ENCODE measurements around the gene EPS8L3. TPM values are rescaled to one million over a fixed set of nuclear protein-coding genes. Genes with fewer than 3 reads are reported as not detected.

The EPS8L3 gene
- total and polyA plus RNA-seq, 9 of the 15 experiments (the other 6 are each of a cell fraction or from before 2014, with no cell fraction given) = 0.09 to 0.42 (median 0.14) TPM; not detected in 5

GRCh38 chr1:109782514-109782913 is 18.8 kb upstream of the EPS8L3 start:
- intact Hi-C loops (cut with micrococcal nuclease) = no loop called here
- H3K4me2 ChIP-seq (ENCODE audit: insufficient read depth, low read length) = no peak overlapping the region

More at GRCh38 chr1:109782514-109782913, 18.8 kb upstream of the EPS8L3 start:
- no peak for TF ChIP-seq RBM17 (IDR thresholded peaks at IDR 0.05; ENCODE audit: borderline replicate concordance, low read depth, low read length)
- no peak for TF ChIP-seq SP2 (IDR thresholded peaks at IDR 0.05; ENCODE audit: extremely low read depth, low read depth, low read length, poor library complexity, severe bottlenecking)
- TF ChIP-seq ZFP1 (CRISPR knock-in tag; IDR thresholded peaks at IDR 0.05) = no peak
- TF ChIP-seq ZC3H4 (CRISPR knock-in tag; IDR thresholded peaks at IDR 0.05; ENCODE audit: borderline replicate concordance) = no peak
- no peak for TF ChIP-seq CTBP1 (IDR thresholded peaks at IDR 0.05; ENCODE audit: borderline replicate concordance)
- TF ChIP-seq, protein P1, sequence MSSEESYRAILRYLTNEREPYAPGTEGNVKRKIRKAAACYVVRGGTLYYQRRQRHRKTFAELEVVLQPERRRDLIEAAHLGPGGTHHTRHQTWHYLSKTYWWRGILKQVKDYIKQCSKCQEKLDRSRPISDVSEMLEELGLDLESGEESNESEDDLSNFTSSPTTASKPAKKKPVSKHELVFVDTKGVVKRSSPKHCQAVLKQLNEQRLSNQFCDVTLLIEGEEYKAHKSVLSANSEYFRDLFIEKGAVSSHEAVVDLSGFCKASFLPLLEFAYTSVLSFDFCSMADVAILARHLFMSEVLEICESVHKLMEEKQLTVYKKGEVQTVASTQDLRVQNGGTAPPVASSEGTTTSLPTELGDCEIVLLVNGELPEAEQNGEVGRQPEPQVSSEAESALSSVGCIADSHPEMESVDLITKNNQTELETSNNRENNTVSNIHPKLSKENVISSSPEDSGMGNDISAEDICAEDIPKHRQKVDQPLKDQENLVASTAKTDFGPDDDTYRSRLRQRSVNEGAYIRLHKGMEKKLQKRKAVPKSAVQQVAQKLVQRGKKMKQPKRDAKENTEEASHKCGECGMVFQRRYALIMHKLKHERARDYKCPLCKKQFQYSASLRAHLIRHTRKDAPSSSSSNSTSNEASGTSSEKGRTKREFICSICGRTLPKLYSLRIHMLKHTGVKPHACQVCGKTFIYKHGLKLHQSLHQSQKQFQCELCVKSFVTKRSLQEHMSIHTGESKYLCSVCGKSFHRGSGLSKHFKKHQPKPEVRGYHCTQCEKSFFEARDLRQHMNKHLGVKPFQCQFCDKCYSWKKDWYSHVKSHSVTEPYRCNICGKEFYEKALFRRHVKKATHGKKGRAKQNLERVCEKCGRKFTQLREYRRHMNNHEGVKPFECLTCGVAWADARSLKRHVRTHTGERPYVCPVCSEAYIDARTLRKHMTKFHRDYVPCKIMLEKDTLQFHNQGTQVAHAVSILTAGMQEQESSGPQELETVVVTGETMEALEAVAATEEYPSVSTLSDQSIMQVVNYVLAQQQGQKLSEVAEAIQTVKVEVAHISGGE (CRISPR knock-in tag; IDR thresholded peaks at IDR 0.05) = no peak
- TF ChIP-seq ETV5 (CRISPR knock-in tag; IDR thresholded peaks at IDR 0.05; ENCODE audit: low read depth) = no peak
- TF ChIP-seq MTA1 (IDR thresholded peaks at IDR 0.05; ENCODE audit: borderline replicate concordance) = no peak
- TF ChIP-seq ZNF175 (CRISPR knock-in tag; IDR thresholded peaks at IDR 0.05; ENCODE audit: low read depth) = no peak
- TF ChIP-seq ZBTB2 (IDR thresholded peaks at IDR 0.05) = no peak
- TF ChIP-seq ZNF57 (CRISPR knock-in tag; IDR thresholded peaks at IDR 0.05) = no peak
- no peak for TF ChIP-seq NR2F6 (CRISPR knock-in tag; IDR thresholded peaks at IDR 0.05)
- TF ChIP-seq NR3C1 (CRISPR knock-in tag; IDR thresholded peaks at IDR 0.05) = no peak
- no peak for TF ChIP-seq MBD2 (IDR thresholded peaks at IDR 0.05; ENCODE audit: borderline replicate concordance, low read depth)
- no peak for TF ChIP-seq SPI1 (IDR thresholded peaks at IDR 0.05; ENCODE audit: borderline replicate concordance, low read depth, low read length)
- no peaks in the 10 kb centered on the region; the same call in none of the 2 replicates for H3K9me3 ChIP-seq (replicated peaks; ENCODE audit: control insufficient read depth, insufficient read depth, low read depth, low read length)
- no TSS peak for BruUV-seq (replicated peaks)
- H4K20me1 ChIP-seq (replicated peaks; ENCODE audit: control insufficient read depth, insufficient read depth, low read length) = no peaks in the 10 kb centered on the region
- no peak for DNase-seq (ENCODE audit: extremely low read depth in 1 of 4, low spot score in 3 of 4)
- H3K4me1 ChIP-seq (replicated peaks in 1 of 2; ENCODE audit: control insufficient read depth in 2 of 2, insufficient read depth in 2 of 2, low read length in 2 of 2) = peaks cover 6 to 8% of the 10 kb centered on the region in 2 experiments; a peak in 4 of 5 replicates
- WGBS (ENCODE audit: insufficient coverage, low coverage, missing lambda C conversion rate) = 8% methylated on average over 1 of the region's 1 CpG
- H3K4me3 ChIP-seq = no peak overlapping the region
- no peak for ATAC-seq
- no peaks in the 10 kb centered on the region for H3K27me3 ChIP-seq (ENCODE audit: control insufficient read depth in 2 of 2, insufficient read depth in 2 of 2, low read length in 2 of 2)
- CTCF ChIA-PET (ENCODE audit: low intra/inter-chr PET ratio) = interaction anchor here (0.6 kb wide), 1 partner anchor 289 kb away, joined by 3 read pairs; the partner anchor contains the start of gene CYB561D1
- no peaks in the 10 kb centered on the region for H3K9me1 ChIP-seq (ENCODE audit: control insufficient read depth, insufficient read depth, low read length)
- in situ Hi-C loops (cut with MboI) = no loop called here
- H3K36me3 ChIP-seq (ENCODE audit: control insufficient read depth, insufficient read depth, low read length) = no peaks in the 10 kb centered on the region
- no peak for FAIRE-seq
- H3K27ac ChIP-seq (ENCODE audit: extremely low read depth, low read depth, low read length) = no peak overlapping the region
- no peak overlapping the region for H2AFZ ChIP-seq (ENCODE audit: low read depth, low read length)
- H3K9ac ChIP-seq (ENCODE audit: insufficient read depth in 1 of 2, low read depth in 2 of 2, low read length in 2 of 2) = no peak overlapping the region
- POLR2A ChIA-PET = interaction anchor here (0.6 to 2.0 kb wide), 4 partner anchors 9 to 201 kb away, joined by 3 to 12 read pairs (median 4); partner anchors contain the start of gene AHCYL1
- no peaks in the 10 kb centered on the region for H3K79me2 ChIP-seq (ENCODE audit: control insufficient read depth, insufficient read depth, low read length)
